Measurements from ENCODE around the gene GLIPR2. TPM values are rescaled to one million over a fixed set of nuclear protein-coding genes. Genes with fewer than 3 reads are reported as not detected.

The GLIPR2 gene
- polyA plus RNA-seq, 1 experiment, result 26.3 TPM

DNA sequence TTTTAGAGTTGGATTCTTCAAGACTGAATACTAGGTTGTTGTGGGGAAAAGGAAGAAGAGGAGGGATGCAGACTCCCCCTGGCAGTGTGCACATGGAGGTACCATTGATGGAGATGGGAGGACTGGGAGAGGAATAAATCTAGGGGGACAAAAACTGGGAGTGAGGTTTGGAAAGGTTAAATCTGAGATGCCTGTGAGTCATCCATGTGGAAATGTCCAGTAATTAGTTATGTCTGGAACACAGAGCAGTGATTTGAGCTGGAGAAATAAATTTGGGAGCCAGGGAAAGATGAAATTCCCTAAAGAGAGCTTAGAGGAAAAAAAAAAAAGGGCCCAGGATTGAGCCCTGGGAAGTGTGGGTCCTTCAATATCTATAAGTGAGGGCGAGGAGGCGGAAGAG, 24.7 kb downstream of the GLIPR2 start:
- DNase-seq (ENCODE audit: low read depth), result no peak
- POLR2A ChIA-PET, result interaction anchor here (0.5 kb wide), 1 partner anchor 209 kb away, joined by 3 read pairs; no protein-coding TSS in a partner anchor
- CTCF ChIA-PET, result interaction anchor here (0.7 to 1.6 kb wide), 2 partner anchors 11 to 153 kb away, joined by 3 to 5 read pairs; no protein-coding TSS in a partner anchor
- no peaks in the 10 kb centered on the region; the same call in 1 of the 2 replicates for H3K36me3 ChIP-seq (ENCODE audit: control insufficient read depth, insufficient read depth, low read length)
- H3K27me3 ChIP-seq (ENCODE audit: control insufficient read depth, insufficient read depth, low read length), result no peaks in the 10 kb centered on the region
- TF ChIP-seq, protein P1, sequence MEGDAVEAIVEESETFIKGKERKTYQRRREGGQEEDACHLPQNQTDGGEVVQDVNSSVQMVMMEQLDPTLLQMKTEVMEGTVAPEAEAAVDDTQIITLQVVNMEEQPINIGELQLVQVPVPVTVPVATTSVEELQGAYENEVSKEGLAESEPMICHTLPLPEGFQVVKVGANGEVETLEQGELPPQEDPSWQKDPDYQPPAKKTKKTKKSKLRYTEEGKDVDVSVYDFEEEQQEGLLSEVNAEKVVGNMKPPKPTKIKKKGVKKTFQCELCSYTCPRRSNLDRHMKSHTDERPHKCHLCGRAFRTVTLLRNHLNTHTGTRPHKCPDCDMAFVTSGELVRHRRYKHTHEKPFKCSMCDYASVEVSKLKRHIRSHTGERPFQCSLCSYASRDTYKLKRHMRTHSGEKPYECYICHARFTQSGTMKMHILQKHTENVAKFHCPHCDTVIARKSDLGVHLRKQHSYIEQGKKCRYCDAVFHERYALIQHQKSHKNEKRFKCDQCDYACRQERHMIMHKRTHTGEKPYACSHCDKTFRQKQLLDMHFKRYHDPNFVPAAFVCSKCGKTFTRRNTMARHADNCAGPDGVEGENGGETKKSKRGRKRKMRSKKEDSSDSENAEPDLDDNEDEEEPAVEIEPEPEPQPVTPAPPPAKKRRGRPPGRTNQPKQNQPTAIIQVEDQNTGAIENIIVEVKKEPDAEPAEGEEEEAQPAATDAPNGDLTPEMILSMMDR (IDR thresholded peaks at IDR 0.05; ENCODE audit: insufficient read depth, low read depth, low read length), result no peak
- H3K4me3 ChIP-seq (ENCODE audit: low read depth, low read length), result no peak overlapping the region

DNA sequence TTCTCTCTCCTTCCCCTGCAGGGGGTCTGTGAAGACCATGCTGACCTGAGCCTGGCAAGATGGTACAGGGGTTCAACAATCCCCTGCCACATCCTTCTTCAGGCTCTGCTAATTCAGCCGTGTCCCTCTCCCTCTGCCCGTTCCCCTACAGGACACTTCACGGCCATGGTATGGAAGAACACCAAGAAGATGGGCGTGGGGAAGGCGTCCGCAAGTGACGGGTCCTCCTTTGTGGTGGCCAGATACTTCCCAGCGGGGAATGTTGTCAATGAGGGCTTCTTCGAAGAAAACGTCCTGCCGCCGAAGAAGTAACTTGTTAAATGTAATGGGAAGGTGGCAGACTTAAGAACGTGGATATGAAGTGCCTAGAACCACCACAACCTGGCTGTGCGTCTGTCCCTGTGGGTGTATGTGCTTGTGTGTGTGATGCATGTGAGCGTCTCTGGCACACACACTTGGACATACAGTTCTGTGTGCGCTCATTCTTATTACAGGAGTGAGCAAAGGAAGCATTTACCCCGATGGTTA, 25.7 kb downstream of the GLIPR2 start:
- H3K36me3 ChIP-seq (ENCODE audit: control insufficient read depth, insufficient read depth, low read length), result no peaks in the 10 kb centered on the region; the same call in 1 of the 2 replicates
- H3K27me3 ChIP-seq (ENCODE audit: control insufficient read depth, insufficient read depth, low read length), result no peaks in the 10 kb centered on the region
- TF ChIP-seq, protein P1 (IDR thresholded peaks at IDR 0.05; ENCODE audit: insufficient read depth, low read depth, low read length), result no peak
- CTCF ChIA-PET, result interaction anchor here (5.3 kb wide), 1 partner anchor 22 kb away, joined by 77 read pairs; the partner anchor contains the start of gene GLIPR2
- POLR2A ChIA-PET, result no interaction called here
- no peak overlapping the region for H3K4me3 ChIP-seq (ENCODE audit: low read depth, low read length)
- DNase-seq (ENCODE audit: low read depth), result no peak

DNA sequence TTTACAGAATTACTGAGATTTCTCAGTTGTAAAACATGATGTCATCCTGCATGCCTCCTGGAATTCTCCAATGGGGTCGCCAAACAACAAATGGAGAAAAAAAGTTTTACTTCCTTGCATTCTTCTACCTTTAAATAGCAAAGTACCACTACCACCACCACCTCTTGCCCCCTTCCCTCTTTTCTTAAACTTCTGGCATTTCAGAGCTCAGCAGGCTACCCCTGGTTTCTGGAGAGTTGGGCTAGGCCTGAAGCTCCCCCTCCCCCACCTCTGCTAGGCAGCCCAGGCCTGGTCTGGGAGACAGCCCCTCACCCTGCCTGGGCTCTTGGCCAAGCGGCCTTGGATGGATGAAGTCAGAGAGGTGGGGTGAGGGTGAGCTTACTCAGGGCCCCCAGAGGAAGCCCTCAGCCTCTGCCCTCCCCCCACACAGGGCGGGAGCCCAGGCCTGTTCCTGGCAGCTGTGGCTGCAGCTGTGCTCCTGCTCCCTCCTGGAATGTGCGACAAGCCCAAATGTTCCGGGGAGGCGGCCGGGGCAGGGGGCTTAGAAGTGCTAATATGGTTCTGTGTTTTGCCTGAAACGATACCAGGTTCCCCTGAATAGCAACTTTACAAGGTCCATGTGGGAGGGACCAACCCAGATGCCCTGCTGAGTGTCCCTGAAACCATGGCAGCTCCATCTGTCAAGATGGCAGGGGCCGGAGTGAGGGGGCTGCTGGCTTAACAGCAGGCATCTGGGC, 26.7 kb downstream of the GLIPR2 start:
- DNase-seq (ENCODE audit: low read depth), result no peak
- TF ChIP-seq, protein P1 (IDR thresholded peaks at IDR 0.05; ENCODE audit: insufficient read depth, low read depth, low read length), result no peak

DNA sequence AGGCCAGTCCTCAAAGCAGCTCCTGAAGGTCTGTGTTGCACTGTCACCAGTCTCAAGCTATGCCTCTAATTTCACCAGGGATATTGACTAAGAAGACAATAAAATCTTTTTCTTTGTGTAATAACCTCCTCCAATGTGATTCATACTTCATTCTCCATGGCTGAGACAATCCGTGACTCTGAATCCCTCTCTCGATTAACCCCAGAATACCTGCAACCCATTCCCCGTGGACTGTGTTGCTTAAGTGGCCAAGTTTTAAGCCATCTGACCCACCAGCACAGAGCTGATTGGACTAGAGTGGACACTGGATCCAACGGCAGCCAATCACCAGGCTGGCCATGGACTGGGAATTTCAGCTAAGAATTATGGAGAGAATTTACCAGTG, 27.2 kb downstream of the GLIPR2 start:
- POLR2A ChIA-PET, result interaction anchor here (0.6 to 0.8 kb wide), 3 partner anchors 13 to 120 kb away, joined by 3 to 4 read pairs (median 4); no protein-coding TSS in a partner anchor
- CTCF ChIA-PET, result interaction anchor here (0.7 to 7.4 kb wide), 12 partner anchors 9 to 229 kb away, joined by 3 to 77 read pairs (median 6); partner anchors contain the start of genes CLTA and GLIPR2
- Histone ChIP-seq H3K36me3 (ENCODE audit: control insufficient read depth, insufficient read depth, low read length) (no peaks in the 10 kb centered on the region; the same call in 1 of the 2 replicates), H3K4me3 (ENCODE audit: low read depth, low read length) (no peak overlapping the region), H3K27me3 (ENCODE audit: control insufficient read depth, insufficient read depth, low read length) (no peaks in the 10 kb centered on the region)
- TF ChIP-seq, protein P1 (IDR thresholded peaks at IDR 0.05; ENCODE audit: insufficient read depth, low read depth, low read length), result no peak
- DNase-seq (ENCODE audit: low read depth), result no peak

More for the DNA sequence above, 26.7 kb downstream of the GLIPR2 start:
- Histone ChIP-seq H3K27me3 (ENCODE audit: control insufficient read depth, insufficient read depth, low read length) (no peaks in the 10 kb centered on the region), H3K4me3 (ENCODE audit: low read depth, low read length) (no peak overlapping the region), H3K36me3 (ENCODE audit: control insufficient read depth, insufficient read depth, low read length) (no peaks in the 10 kb centered on the region; the same call in 1 of the 2 replicates)
- CTCF ChIA-PET, result interaction anchor here (0.9 to 7.4 kb wide), 9 partner anchors 9 to 228 kb away, joined by 3 to 77 read pairs (median 7); partner anchors contain the start of genes CLTA and GLIPR2
- POLR2A ChIA-PET, result interaction anchor here (0.6 kb wide), 2 partner anchors 12 to 117 kb away, joined by 3 to 4 read pairs; no protein-coding TSS in a partner anchor

DNA sequence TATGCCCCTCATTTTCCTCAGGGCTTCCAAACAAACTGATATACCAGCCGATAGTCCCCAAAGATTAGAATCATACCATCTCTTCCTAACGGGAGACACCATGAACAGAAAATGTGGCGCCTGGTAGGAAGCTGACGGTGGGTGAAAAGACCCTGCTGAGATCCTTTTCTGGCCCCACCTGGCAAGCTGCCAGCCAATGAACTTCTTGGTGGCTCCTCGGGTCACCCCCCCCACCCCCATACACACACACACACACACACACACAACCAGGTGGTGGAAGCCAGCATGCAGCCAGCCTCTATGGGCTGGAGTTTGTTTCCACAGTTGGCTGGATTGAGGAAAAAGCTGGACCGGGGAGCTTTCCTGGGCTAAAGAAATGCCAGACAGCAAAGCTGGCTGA, 27.8 kb downstream of the GLIPR2 start:
- no peak overlapping the region for H3K4me3 ChIP-seq (ENCODE audit: low read depth, low read length)
- H3K27me3 ChIP-seq (ENCODE audit: control insufficient read depth, insufficient read depth, low read length), result no peaks in the 10 kb centered on the region
- CTCF ChIA-PET, result interaction anchor here (0.6 to 7.4 kb wide), 14 partner anchors 9 to 230 kb away, joined by 3 to 77 read pairs (median 4); partner anchors contain the start of genes CLTA and GLIPR2
- DNase-seq (ENCODE audit: low read depth), result no peak
- TF ChIP-seq, protein P1 (IDR thresholded peaks at IDR 0.05; ENCODE audit: insufficient read depth, low read depth, low read length), result no peak
- H3K36me3 ChIP-seq (ENCODE audit: control insufficient read depth, insufficient read depth, low read length), result no peaks in the 10 kb centered on the region; the same call in 1 of the 2 replicates
- POLR2A ChIA-PET, result interaction anchor here (0.8 kb wide), 1 partner anchor 121 kb away, joined by 4 read pairs; no protein-coding TSS in a partner anchor

Data from BJ (cell line).